Right lobe of liver (tissue), 4 donors: Measurements from ENCODE around the gene CENPI.

Source experiments
- POLR2A ChIP-seq: fragments of 450-650 bp; IDR thresholded peaks from one replicate; pipeline ENCODE4 v1.6.1; 2017; ENCODE audit warnings: antibody characterized with exemption, mild to moderate bottlenecking
- TF ChIP-seq, protein P1 (sequence below), 4 donors: fragments of 200-600 bp in 3 of 4; fragments of 450-650 bp in 1 of 4; IDR thresholded peaks; one replicate each; pipeline versions ENCODE4 v1.5.1 to v1.8.0; 2016 to 2022; ENCODE audit warnings: antibody characterized with exemption in 4 of 4, mild to moderate bottlenecking in 2 of 4
- donor health status: DM: no; HTN: no; CAD: no.
- donor health status: DM: no; HTN: no; CAD: no.
- donor health status: DM: no; HTN: yes; CAD: no.

DNA sequence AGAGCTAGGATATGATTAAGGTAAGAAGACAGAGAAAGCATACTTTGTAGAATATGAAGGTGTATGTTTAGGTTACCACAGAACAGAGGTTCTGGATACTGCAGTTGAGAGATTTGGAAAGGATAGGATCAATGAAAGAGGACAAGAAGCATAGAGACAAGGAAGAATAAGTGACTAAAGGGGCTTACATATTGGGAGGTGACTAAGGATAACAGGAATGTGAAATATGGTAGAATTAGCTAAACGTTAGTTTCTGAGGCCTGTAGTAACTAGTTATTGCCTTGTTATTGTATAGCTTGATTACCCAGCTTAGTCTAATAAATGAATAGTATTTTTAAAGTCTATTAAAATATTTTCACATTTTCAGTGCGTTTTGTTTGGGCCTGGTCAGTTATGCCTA, 38.2 kb downstream of the CENPI start:
- TF ChIP-seq POLR2A = no peak
- TF ChIP-seq, protein P1, sequence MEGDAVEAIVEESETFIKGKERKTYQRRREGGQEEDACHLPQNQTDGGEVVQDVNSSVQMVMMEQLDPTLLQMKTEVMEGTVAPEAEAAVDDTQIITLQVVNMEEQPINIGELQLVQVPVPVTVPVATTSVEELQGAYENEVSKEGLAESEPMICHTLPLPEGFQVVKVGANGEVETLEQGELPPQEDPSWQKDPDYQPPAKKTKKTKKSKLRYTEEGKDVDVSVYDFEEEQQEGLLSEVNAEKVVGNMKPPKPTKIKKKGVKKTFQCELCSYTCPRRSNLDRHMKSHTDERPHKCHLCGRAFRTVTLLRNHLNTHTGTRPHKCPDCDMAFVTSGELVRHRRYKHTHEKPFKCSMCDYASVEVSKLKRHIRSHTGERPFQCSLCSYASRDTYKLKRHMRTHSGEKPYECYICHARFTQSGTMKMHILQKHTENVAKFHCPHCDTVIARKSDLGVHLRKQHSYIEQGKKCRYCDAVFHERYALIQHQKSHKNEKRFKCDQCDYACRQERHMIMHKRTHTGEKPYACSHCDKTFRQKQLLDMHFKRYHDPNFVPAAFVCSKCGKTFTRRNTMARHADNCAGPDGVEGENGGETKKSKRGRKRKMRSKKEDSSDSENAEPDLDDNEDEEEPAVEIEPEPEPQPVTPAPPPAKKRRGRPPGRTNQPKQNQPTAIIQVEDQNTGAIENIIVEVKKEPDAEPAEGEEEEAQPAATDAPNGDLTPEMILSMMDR (IDR thresholded peaks at IDR 0.05) = no peak
